T-helper 9 cell (primary cell): ENCODE results near the gene IFT74.

Experiments used
- DNase-seq: peaks from one replicate; pipeline ENCODE4 v3.0.0-alpha.2; 2020
- total RNA-seq, 2 donors: gene quantifications; one replicate each; lab custom pipeline; 2026; lab: John Stamatoyannopoulos, UW

The IFT74 gene
- 9.9 to 20.6 reads per million in 2 donors for total RNA-seq

DNA sequence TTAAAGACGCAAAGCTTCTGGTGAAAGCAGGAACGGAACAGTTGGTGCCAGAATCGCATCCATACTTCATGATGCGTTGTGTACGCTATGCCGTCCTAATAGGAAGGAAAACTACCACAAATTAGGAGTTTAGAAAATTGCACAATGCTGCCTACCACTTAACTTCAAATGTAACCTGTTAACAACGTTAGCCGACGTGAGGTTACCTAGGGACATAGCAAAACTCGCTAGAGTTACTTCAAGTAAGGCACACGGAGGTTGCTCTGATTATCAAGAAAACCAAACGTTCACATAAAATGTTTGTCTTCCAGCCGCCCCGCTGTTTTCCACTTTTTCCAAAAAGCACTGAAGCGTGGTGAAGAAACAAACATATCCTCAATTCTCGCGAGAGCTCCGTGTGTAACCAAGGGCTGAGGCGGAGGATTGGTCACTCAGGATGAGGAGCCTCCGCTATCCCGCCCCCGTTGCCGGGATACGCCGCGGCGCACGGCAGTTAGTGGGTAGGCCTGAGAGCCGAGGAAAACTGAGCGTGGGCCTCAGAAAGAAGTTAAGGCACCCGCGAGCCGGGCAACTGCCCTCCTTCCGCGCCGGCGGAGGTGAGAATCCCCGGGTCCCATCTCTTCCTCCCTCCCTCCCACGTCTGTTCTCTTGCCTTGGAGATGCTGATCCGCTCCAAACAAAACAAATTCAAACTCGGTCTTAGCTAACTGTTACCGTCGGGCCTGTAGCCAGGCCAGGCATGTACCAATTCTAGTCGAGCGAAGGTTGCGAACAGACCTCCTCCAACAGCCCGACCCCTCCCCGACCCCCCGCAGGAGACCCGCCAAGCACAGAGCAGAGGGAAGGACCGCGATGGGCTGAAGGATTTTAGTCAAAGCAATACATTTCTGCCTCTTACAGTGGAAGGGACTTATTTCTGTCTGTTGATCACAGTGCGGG lies at the start of gene IFT74:
IFT74 (plus strand) TSS at position 492 of the 939 bp plus-strand sequence. CDS start 5,556 bp downstream, outside the sequence.
- peak; percentile 89 for DNase-seq

DNA sequence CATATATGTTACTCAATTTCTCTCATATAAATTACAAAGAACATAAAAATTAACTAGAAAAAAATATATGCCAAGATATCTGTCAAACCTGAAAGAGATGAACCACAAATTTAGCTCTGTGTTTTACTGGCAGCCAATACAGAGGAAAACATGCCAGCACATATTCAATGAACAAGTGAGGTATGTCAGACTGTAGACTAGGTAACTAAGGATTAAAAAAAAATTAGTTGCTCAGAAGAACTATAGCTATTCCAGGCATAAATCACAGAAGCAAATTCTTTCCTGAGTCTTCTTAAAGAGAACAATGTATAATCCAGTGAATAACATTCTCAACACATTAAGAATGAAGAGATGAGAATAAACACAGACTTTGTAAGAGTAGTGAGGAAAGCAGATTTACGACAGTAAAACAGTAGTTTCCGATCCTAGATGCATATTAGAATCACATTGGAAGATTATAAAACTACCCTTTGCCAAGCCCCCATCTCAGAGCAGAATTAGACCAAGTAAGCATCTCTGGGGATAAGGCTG lies 43.0 kb upstream of the IFT74 start:
- no peak for DNase-seq

DNA sequence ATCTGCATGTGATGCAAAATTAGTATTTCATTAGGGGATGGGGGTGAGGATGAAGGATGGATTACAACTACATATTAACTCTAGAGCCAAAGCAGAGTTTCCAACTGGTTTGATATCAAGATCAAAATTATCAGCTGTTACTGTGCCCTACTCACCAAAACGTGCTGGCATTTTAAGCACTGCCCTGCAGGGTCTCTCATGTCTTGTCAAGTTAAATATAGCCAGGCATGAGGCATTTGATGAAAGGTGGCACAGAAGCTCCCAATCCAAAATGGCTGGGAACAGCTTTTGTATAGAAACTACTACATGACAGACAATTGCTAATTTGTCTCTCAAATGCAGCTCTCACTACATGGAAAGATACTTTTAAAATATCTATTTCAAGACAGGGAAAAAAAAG lies 36.5 kb upstream of the IFT74 start:
- no peak for DNase-seq

DNA sequence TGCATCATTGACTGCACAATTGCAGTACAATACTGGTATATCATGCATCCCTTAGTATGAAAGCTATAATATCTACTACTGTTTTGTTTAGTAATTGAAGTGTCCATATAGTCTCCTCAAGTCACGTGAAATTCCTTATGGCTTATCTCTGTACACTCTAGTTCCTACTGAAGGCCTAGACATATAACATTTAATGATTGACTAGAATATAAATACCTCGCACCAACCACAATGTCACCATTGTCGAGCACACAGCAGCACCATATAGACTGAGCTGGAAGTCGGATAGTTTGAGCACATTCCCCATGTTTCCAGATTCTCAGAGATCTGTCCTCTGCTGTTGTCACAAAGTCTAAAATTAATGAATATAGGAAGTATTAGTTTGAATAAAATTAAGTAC lies 30.6 kb upstream of the IFT74 start:
- DNase-seq, result no peak

DNA sequence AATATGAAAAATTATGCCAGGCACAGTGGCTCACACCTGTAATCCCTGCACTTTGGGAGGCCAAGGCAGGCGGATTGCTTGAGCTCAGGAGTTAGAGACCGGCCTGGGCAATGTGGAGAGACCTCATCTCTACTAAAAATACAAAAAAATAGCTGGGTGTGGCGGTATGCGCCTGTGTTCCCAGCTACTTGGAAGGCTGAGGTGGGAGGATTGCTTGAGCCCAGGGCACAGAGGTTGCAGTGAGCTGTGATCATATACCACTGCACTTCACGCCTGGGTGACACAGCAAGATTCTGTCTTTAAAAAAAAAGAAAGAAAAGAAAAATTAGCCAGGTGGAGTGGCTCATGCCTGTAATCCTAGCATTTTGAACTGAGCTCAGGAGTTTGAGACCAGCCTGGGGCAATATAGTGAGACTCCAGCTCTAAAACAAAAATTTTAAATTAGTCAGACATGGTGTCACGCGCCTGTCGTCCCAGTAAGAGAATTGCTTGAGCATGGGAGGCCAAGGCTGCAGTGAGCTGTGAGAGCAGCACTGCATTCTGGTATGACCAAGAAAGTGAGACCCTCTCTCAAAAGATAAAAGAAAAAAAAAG lies 27.2 kb upstream of the IFT74 start:
- no peak for DNase-seq

DNA sequence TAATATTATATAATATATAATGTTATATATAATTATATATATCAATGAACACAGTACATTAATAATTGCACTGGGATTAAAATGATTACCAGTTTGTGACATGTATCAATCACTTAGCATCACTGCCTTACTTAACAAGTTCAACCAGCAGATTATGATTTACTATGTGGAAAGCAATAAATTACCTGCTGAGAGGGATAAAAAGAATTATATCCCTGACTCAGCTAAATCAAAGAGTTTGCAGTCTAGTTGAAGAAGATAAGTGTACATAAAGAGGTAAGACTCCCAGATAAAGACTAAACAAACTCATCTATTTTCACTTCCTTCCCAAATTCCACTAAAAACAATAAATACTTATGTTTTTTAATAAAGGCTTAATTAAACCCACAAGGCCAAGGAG lies 20.4 kb upstream of the IFT74 start:
- DNase-seq, result no peak

DNA sequence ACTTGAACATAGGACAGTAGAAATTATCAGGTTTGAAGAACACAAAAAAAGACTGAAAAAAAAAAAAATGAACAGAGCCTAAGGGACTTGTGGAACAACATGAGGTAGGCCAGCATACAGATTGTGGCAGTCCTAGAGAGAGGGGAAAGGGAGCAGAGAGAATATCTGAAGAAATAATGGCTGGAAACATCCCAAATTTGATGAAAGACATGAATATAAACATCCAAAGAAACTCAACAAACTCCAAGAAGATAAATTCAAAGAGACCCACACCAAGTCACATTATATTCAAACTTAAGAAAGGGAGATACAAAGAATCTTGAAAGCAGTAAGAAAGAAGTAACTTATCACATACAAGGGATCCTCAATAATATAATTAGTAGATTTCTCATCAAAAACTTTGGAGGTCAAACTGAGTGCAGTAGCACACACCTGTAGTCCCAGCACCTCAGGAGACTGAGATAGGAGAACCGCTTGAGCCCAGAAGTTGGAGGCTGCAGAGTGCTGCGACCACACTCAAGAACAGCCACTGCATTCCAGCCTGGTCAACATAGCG lies 18.3 kb upstream of the IFT74 start:
- no peak for DNase-seq

DNA sequence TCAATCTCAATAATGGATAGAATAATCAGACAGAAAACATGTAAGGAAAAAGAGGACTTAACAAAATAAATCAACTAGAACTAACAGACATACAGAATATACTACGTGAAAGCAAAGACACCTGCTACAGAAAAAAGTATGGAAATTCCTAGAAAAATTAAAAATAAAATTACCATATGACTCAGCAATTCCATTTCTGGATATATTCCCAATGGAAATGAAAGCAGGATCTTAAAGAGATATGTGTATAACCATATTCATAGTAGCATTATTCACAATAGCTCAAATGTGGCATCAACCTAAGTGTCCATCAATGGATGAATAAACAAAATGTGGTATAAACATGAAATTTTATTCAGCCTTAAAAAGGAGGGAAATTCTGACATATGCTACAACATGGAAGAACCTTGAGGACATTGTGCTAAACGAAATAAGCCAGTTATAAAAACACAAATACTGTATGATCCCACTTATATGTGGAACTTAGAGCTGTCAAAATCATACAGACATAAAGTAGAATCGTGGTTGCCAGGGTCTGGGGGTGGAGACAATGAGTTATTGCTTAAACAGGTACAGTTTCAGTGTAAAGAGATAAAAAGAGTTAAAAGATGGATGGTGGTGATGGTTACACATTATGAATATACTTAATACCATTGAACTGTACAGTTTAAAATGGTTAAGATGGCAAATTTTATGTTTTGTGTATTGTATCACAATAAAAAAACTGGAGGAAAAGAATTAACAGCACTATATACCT lies 16.1 kb upstream of the IFT74 start:
- DNase-seq, result no peak

DNA sequence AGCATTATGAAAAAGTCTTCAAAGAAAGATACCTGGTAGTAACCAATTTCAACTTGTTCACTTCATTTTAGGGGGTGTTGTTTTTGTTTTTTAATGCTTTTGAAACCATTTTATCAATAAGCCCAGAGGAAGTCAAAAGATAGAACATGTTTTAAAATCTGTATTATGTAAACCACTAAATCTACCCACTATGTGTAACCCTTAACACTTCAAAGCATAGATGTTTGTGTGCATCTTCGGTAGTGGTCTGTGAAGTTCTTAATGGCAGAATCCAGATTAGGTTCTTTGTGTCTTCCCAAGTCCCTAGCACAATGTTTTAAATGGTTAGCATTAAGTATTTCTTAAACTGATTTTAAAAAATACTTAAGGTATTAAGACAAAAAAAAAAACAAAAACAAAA lies 15.4 kb upstream of the IFT74 start:
- no peak for DNase-seq

DNA sequence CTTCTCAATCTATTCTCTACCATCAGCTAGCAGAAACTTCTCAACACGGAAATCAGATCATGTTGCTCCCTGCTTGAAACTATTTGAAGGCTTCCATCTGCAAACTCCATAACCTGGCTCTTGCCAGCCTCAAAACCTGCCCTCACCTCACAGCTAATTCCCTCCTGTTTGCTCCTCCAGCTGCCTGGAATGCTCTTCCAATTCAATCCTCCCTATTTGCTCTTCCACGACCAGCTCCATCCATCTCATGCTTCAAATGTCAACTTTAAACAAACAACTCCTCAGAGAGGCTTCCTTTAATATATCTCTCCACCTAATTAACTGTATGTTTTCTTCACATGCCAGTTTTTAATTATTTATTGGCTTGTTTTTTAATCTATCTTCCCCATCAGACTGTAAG lies 10.6 kb upstream of the IFT74 start:
- DNase-seq, result no peak

DNA sequence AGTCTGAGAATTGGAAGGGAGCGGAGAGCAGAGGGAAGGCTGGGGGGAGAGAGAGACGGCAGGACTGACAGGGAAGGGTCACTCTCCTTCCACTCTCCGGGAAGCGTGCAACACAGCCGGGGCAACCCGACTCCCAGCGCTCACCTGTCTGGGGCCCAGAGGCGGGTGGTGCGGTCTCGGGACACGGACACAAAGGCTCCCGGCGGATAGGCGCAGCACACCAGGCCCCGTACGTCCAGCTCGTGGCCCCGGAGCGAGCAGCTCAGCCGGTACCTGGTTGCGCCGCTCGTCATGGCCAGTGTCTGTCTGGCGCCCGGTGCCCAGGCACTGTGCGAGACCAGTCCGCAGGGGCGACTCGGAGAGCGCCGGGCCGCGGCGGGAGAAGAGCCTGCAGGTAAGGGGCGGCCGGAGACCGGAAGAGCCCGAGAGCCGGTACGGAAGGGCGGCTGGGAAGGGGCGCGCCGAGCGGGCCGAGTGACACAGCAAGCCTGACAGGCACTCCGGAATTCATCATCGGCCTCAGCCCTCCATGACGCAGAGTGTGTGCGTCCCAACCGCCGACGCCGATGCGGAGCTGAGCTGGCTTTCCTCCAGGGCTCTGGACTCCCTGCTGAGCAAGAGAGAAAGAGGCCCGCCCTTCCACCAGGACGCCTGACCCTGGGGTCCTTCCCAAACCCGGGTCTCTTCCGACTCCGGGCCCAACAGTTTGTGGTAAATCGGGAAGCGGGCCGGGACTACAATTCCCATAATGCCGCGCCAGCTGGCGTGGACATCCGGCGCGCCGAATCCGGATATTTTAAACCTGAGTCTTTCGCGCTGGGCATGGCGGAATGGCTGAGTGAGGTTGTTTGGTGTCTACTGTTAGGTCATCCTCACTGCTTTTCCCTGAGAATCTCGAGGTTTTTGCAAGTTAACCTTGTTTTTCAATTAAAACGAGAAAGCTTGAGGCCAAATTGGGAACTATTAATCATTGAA lies 9.2 kb upstream of the IFT74 start, which contains the start of gene PLAA:
PLAA (minus strand) TSS at position 490 of the 975 bp plus-strand sequence; CDS start at position 293, 197 bp downstream.
- peak; percentile 75 for DNase-seq

DNA sequence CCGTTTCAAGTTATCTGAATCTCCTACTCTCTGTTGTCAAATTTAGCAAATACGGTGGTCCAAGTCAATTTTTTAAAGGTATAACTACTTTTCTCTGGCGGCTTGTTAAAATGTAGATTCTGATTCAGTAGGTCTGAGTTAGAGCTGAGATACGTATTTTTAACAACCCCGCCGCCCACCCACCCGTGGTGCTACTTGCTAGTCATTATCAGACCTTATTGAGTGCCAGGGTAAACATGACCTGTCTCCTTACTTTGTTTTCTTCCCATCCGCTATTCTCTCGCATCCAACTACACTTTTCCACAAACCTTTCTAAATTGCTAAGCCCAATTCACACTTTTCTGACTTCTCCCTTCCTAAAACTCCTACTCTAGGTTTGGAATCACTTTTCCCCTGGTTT lies 8.5 kb upstream of the IFT74 start:
- DNase-seq, result no peak

DNA sequence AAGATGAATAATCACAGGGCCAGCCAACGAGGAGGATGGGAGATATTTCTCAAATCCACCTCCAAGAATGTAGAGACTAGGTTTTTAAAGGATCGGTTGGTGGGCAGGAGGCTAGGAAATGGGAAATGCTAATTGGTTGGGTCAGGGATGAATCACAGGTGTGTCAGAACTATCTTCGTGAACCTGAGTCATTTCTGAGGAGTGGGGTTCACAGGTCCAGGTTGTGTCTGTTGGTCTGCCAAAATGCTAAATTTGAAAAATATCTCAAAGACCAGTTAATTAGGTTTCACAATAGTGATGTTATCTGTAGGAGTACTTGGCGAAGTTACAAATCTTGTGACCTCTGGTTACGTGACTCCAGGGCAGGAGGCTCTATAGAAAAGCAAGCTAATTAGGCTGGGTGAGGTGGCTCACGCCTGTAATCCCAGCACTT lies 6.6 kb upstream of the IFT74 start:
- DNase-seq, result no peak

DNA sequence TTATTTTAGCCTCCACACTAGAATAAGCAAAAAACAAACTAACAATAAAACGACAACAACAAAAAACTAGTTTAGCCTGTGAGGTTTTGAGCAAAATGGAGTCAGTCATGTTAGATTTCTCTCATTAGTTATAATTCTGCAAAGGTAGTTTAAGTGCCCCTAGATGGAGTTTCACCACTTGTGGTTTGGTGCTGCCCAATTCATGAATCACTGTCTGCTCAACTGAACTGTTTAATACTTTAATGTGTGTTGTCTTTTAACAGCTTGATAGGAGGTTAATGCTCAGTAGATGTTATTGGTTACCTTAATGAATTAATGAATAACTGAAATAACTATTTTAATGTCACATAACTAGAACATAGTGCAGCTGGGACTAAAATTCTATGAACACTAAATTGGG lies 5.7 kb upstream of the IFT74 start:
- DNase-seq, result no peak

DNA sequence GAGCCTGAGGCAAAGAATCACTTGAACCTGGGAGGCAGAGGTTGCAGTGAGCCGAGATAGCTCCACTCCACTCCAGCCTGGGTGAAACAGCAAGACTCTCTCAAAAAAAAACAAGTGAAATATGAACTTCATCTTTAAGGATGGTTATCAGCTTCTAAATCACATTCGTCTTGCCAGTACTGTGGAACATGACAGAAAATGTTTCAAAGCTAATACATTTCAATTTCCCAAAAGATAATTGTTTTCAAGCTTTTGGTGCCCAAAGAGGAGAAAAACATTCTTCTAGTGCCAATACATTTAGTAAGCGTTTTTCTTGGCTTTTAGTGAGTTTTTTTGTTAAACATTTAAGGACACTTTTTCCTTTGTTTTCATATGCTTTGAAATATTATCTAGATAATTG lies 4.4 kb upstream of the IFT74 start:
- DNase-seq, result no peak

DNA sequence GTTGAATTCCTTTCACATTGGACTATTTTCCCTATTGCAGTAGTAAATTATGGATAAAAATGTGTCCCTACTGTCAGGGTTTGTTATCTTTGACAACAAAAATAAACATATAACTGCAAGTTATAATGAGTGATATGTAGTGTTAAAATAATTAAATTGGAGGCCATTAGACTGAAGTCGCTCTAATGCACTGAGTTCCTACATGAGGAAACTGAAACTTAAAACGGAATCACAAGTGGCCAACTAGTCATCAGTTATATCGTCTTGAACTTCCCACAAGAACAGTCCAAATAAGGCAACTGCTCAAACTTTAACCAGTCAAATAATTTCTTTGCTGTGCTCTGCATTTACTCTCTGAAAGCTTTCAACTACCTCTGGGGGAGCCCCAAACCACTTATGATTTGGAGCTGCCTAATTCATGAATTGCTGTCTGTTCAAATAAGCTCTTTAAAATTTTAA lies 2.1 kb upstream of the IFT74 start:
- DNase-seq, result no peak

DNA sequence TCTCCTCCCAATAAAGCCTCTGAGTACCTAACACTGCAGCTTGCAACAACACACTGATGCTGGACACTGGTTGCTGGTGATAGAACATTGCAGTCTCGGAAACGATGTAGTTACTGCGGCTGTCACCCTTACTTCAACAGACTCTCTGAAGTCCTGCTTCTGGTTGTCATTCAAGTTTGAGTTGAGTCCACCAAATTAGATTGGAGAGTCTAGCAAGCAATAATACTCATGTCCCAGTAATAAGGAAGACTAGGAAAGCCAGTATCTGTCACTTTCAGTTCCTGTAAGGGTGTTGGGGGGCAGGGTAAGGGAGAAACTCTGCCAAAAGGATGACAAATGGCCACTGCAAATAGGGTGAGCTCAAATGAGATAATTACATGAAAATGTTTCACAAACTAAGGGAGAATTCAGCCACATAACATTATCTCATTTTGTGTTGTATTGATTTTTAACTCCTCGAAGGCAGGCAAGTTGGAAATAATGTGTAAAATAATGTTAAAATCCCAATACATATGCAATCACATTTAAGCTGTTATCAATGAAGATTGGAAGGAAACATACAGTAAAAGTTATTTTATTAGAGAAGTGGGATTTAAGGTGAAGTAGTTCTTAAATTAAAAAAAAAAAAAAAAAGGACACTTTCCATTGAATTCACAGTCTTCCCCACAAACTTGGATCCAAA lies 849 bp upstream of the IFT74 start:
- DNase-seq, result no peak

DNA sequence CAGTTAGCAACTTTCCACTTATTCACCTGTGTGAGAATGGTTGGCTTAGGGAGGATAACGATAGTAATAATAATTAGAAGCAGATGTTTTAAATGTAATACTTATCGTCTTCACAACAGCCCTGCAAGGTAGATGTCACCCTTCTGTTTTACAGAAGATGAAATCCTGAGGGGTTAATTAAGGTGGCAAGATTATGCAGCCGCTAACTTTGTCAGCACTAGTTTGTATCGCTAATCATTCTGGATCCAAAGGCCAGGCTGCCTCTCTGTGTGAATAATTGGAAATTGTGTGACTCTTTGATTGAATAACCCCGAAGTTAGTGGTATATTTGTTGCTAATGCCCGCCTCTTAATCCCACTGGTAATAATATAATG lies 635 bp downstream of the IFT74 start:
- DNase-seq, result no peak

DNA sequence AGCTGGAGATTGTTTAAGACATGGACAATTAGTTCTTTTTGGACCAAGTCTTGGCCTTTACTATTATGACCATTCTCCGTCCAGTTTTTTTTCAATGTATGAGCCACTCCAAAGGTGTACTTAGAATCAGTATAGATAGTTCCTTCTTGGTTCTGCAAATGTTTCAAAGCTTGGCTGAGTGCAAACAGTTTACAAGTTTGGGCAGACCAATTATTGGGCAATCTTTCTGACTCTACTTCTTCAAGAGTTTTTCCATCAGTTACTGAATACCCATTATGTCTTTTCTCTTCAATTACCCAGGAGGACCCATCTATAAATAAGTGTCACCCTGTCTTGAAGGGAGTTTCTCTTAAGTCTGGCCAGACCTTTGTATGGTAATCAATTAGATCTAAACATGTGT lies 15.5 kb downstream of the IFT74 start:
- no peak for DNase-seq

DNA sequence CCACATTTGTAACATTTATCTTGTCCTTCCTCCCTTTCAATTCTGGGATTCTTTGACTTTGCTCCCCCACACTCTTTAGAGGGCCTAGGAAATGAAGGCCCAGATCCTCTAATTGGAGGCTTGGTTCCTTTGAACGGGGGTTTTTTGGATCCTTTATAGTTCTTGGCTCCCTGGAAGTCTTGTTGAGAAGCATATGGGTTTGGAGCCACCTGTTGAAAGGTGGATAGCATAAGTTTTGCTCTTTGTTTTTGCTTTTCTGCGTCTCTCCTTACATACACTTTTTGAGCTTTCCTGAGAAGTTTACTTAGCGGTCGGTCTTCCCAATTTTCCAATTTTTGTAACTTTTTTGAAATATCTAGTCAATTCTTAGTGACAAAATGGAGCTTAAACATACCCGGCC lies 17.8 kb downstream of the IFT74 start:
- no peak for DNase-seq

DNA sequence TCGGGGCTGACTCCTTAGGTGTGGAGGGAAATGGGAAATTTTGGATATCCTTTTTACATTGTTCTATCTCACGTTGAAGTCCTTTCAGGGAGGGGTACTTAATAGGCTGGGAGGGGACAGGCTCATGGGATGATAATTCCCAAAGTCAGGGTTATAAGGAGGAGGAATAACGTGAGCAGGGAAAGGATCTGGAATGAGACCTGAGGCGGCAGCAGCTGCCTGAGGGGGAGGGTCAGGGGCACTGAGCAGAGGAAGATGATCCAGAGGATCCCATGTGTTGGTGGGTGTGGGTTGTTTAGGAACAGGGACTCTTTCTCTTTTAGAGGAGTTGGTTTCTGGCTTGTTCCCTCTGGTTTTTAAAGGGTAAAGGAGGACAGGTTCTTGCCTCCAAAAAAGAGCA lies 18.7 kb downstream of the IFT74 start:
- no peak for DNase-seq
